GM23338 (cell line): ENCODE data around the gene VAV3. TPM values are rescaled to one million over a fixed set of nuclear protein-coding genes. Genes with fewer than 3 reads are reported as not detected.

ENCODE experiments used
- ATAC-seq: fragments of 200-7000 bp; cut with Tn5 transposase; 3 replicates; pipeline ENCODE4 v1.9.1; 2020
- DNase-seq: peaks from one replicate; pipeline ENCODE4 v3.0.0-alpha.2; 2015; ENCODE audit warnings: low spot score
- H2AFZ ChIP-seq: fragments of 200-600 bp; sonication (generic); 2 replicates; pipeline ENCODE4 v1.8.0; 2016; ENCODE audit warnings: antibody characterized with exemption, mild to moderate bottlenecking, moderate library complexity
- H3F3A ChIP-seq: fragments of 200-600 bp; sonication (generic); replicated peaks from 2 replicates; pipeline ENCODE4 v1.8.0; 2017; ENCODE audit warnings: antibody characterized with exemption, mixed run types, low read depth
- H3K27ac ChIP-seq: fragments of 200-600 bp; sonication (generic); 2 replicates; pipeline ENCODE4 v1.6.1; 2016; ENCODE audit warnings: low read depth
- H3K27me3 ChIP-seq: fragments of 200-600 bp; sonication (generic); 2 replicates; pipeline ENCODE4 v1.8.0; 2016; ENCODE audit warnings: mild to moderate bottlenecking, mixed run types, moderate library complexity; ENCODE audit not compliant: insufficient read depth
- H3K36me3 ChIP-seq: fragments of 200-600 bp; sonication (generic); 2 replicates; pipeline ENCODE4 v1.8.0; 2016; ENCODE audit warnings: mild to moderate bottlenecking; ENCODE audit not compliant: insufficient read depth
- H3K4me1 ChIP-seq: fragments of 200-600 bp; sonication (generic); 2 replicates; pipeline ENCODE4 v1.8.0; 2016; ENCODE audit warnings: mild to moderate bottlenecking, moderate library complexity; ENCODE audit not compliant: insufficient read depth
- H3K4me2 ChIP-seq: fragments of 200-600 bp; sonication (generic); 2 replicates; pipeline ENCODE4 v1.7.1; 2017; ENCODE audit warnings: mixed run types
- H3K4me3 ChIP-seq: fragments of 200-600 bp; sonication (generic); 2 replicates; pipeline ENCODE4 v1.6.1; 2016; ENCODE audit warnings: mixed run types
- H3K79me2 ChIP-seq: fragments of 200-600 bp; sonication (generic); replicated peaks from 2 replicates; pipeline ENCODE4 v1.8.0; 2017; ENCODE audit warnings: mild to moderate bottlenecking; ENCODE audit not compliant: insufficient read depth
- H3K9me2 ChIP-seq: fragments of 200-600 bp; sonication (generic); 2 replicates; pipeline ENCODE4 v1.8.0; 2017; ENCODE audit not compliant: insufficient read depth
- H4K20me1 ChIP-seq: fragments of 200-600 bp; sonication (generic); replicated peaks from 2 replicates; pipeline ENCODE4 v1.8.0; 2017; ENCODE audit warnings: mild to moderate bottlenecking; ENCODE audit not compliant: insufficient read depth
- H3K27ac Mint-ChIP-seq: 2 replicates; pipeline ENCODE4 v1.8.0; 2020; ENCODE audit warnings: inconsistent platforms, mild to moderate bottlenecking, moderate library complexity, mixed read lengths
- H3K27me3 Mint-ChIP-seq: 3 replicates; pipeline ENCODE4 v1.8.0; 2022; ENCODE audit warnings: low read depth, mild to moderate bottlenecking, moderate library complexity, mixed read lengths, inconsistent platforms; ENCODE audit not compliant: insufficient read depth, poor library complexity
- H3K36me3 Mint-ChIP-seq: 3 replicates; pipeline ENCODE4 v1.8.0; 2021; ENCODE audit warnings: low read depth, mild to moderate bottlenecking, inconsistent platforms, moderate library complexity, mixed read lengths
- H3K4me1 Mint-ChIP-seq: 3 replicates; pipeline ENCODE4 v1.8.0; 2020; ENCODE audit warnings: mild to moderate bottlenecking, inconsistent platforms, mixed read lengths
- H3K4me3 Mint-ChIP-seq: 3 replicates; pipeline ENCODE4 v1.8.0; 2021; ENCODE audit warnings: moderate library complexity, mild to moderate bottlenecking, inconsistent platforms, mixed read lengths
- H3K9me3 Mint-ChIP-seq: 3 replicates; pipeline ENCODE4 v1.8.0; 2020; ENCODE audit warnings: moderate library complexity, mild to moderate bottlenecking, inconsistent platforms, mixed read lengths
- CREB1 ChIP-seq: fragments of 250-450 bp; sonication (Bioruptor Pico); IDR thresholded peaks from 2 replicates; pipeline ENCODE4 v1.5.0; 2020; ENCODE audit warnings: low read depth, mild to moderate bottlenecking, moderate library complexity
- EZH2phosphoT487 ChIP-seq: fragments of 200-600 bp; sonication (generic); IDR thresholded peaks from one replicate; pipeline ENCODE4 v1.8.1; 2018; ENCODE audit warnings: antibody characterized with exemption; ENCODE audit not compliant: unreplicated experiment
- POLR2AphosphoS5 ChIP-seq: IDR thresholded peaks from 2 replicates; pipeline ENCODE4 v1.6.1; 2016; ENCODE audit warnings: antibody characterized with exemption, low read depth
- ZNF114 ChIP-seq: fragments of 250-450 bp; sonication (Bioruptor Pico); IDR thresholded peaks from 2 replicates; pipeline ENCODE4 v1.5.0; 2020; ENCODE audit warnings: mild to moderate bottlenecking, moderate library complexity
- ZNF462 ChIP-seq: fragments of 250-450 bp; sonication (Bioruptor Pico); IDR thresholded peaks from 2 replicates; pipeline ENCODE4 v1.5.0; 2020; ENCODE audit warnings: mild to moderate bottlenecking, moderate library complexity
- polyA plus RNA-seq: library from polyadenylated mRNA; unstranded; fragments of >200 nt; fragmentation: Nextera tagmentation; extraction: Ambion mirVana; gene quantifications from 2 replicates; pipeline ENCODE4 v1.2.1, GENCODE V29; 2016
- total RNA-seq: library from RNA; depleted of rRNA; stranded (reverse); fragments of >200 nt; shearing (Covaris generic); gene quantifications from 2 replicates; pipeline ENCODE4 v1.2.3, GENCODE V29; 2014

The VAV3 gene
- total and polyA plus RNA-seq, 2 experiments from 2014 or later, result 3.0 to 11.3 TPM

GRCh38 chr1:107593501-107594209 lies 371.3 kb downstream of the VAV3 start:
- Histone ChIP-seq H3K27ac (no peak overlapping the region), H3K4me3 (no peak overlapping the region), H3K36me3 (no peaks in the 10 kb centered on the region), H3K79me2 (no peaks in the 10 kb centered on the region), H3K9me2 (no peaks in the 10 kb centered on the region), H4K20me1 (no peaks in the 10 kb centered on the region), H3K4me1 (peaks cover 10% of the 10 kb centered on the region; the same call in 1 of the 2 replicates), H3K27me3 (no peaks in the 10 kb centered on the region), H3F3A (no peaks in the 10 kb centered on the region), H3K4me2 (no peak overlapping the region), H2AFZ (no peak overlapping the region)
- H3K27ac Mint-ChIP-seq, result no peak overlapping the region
- TF ChIP-seq ZNF114 (no peak), CREB1 (CRISPR knock-in tag) (no peak), ZNF462 (CRISPR knock-in tag) (no peak), POLR2AphosphoS5 (no peak)
- H3K4me3 Mint-ChIP-seq, result no peak overlapping the region
- no peaks in the 10 kb centered on the region for H3K36me3 Mint-ChIP-seq
- DNase-seq, result no peak
- peaks cover 8% of the 10 kb centered on the region; the same call in 2 of the 3 replicates for H3K4me1 Mint-ChIP-seq
- no peak for ATAC-seq
- no peaks in the 10 kb centered on the region for H3K9me3 Mint-ChIP-seq
- H3K27me3 Mint-ChIP-seq, result no peaks in the 10 kb centered on the region

GRCh38 chr1:107590900-107591622 lies 373.9 kb downstream of the VAV3 start:
- H3K36me3 Mint-ChIP-seq, result no peaks in the 10 kb centered on the region
- H3K9me3 Mint-ChIP-seq, result no peaks in the 10 kb centered on the region
- Histone ChIP-seq H3K36me3 (no peaks in the 10 kb centered on the region), H3F3A (no peaks in the 10 kb centered on the region), H3K4me2 (no peak overlapping the region), H3K79me2 (no peaks in the 10 kb centered on the region), H4K20me1 (no peaks in the 10 kb centered on the region), H3K4me3 (no peak overlapping the region), H2AFZ (no peak overlapping the region), H3K27ac (no peak overlapping the region), H3K4me1 (0 out of 2 replicates have a peak, but pooled peaks cover 3% of the 10 kb centered on the region), H3K27me3 (no peaks in the 10 kb centered on the region), H3K9me2 (no peaks in the 10 kb centered on the region)
- DNase-seq (no peak), ATAC-seq (no peak)
- H3K27ac Mint-ChIP-seq, result no peak overlapping the region
- no peaks in the 10 kb centered on the region for H3K27me3 Mint-ChIP-seq
- peaks cover 2% of the 10 kb centered on the region; the same call in 2 of the 3 replicates for H3K4me1 Mint-ChIP-seq
- H3K4me3 Mint-ChIP-seq, result no peak overlapping the region
- no peak for TF ChIP-seq EZH2phosphoT487
- no peak for TF ChIP-seq ZNF114
